K562 (cell line): ENCODE data around the gene DPP8. TPM values are rescaled to one million over a fixed set of nuclear protein-coding genes. Genes with fewer than 3 reads are reported as not detected.
A peak's percentile ranks its signal among the peaks of the same experiment; 100 is the strongest.

Source experiments
- ATF7 ChIP-seq: fragments of 450-650 bp; IDR thresholded peaks from 2 replicates; pipeline ENCODE4 v1.7.1; 2014; ENCODE audit warnings: mild to moderate bottlenecking, moderate library complexity
- CAMTA2 ChIP-seq: fragments of 250-450 bp; sonication (Bioruptor Pico); conservative IDR thresholded peaks from 2 replicates; pipeline ENCODE4 v1.5.1; 2022
- GATAD2A ChIP-seq: fragments of 450-650 bp; IDR thresholded peaks from 2 replicates; pipeline ENCODE4 v1.6.1; 2017
- HMG20B ChIP-seq: fragments of 250-450 bp; sonication (Bioruptor Pico); IDR thresholded peaks from 2 replicates; pipeline ENCODE4 v1.5.0; 2021; ENCODE audit warnings: mild to moderate bottlenecking
- L3MBTL2 ChIP-seq: fragments of 450-650 bp; IDR thresholded peaks from 2 replicates; pipeline ENCODE4 v1.6.1; 2016; ENCODE audit warnings: mild to moderate bottlenecking, moderate library complexity
- MTA2 ChIP-seq: fragments of 450-650 bp; IDR thresholded peaks from 2 replicates; pipeline ENCODE4 v1.6.1; 2016; ENCODE audit warnings: low read depth
- NR2F6 ChIP-seq: fragments of 450-650 bp; formaldehyde crosslinking; IDR thresholded peaks from 2 replicates; pipeline ENCODE4 v1.4.0; 2020; ENCODE audit warnings: mild to moderate bottlenecking
- SMARCA5 ChIP-seq: fragments of 450-650 bp; IDR thresholded peaks from 2 replicates; pipeline ENCODE4 v1.6.1; 2016
- SRSF3 ChIP-seq: fragments of 200-400 bp; formaldehyde crosslinking; IDR thresholded peaks from 2 replicates; pipeline ENCODE4 v1.6.1; 2016; ENCODE audit warnings: mild to moderate bottlenecking, low read length, moderate library complexity; ENCODE audit not compliant: insufficient read depth
- STAG1 ChIP-seq: sonication (generic); formaldehyde crosslinking; IDR thresholded peaks from 2 replicates; pipeline ENCODE4 v1.5.0; 2020; ENCODE audit warnings: missing genetic modification reagents, borderline replicate concordance
- TAF1 ChIP-seq: IDR thresholded peaks from 2 replicates; pipeline ENCODE4 v1.6.1; 2011; ENCODE audit warnings: mild to moderate bottlenecking, low read length, moderate library complexity; ENCODE audit not compliant: insufficient read depth, control insufficient read depth, severe bottlenecking; ENCODE audit errors: extremely low read depth
- ZBTB34 ChIP-seq: fragments of 250-450 bp; sonication (Bioruptor Pico); IDR thresholded peaks from 2 replicates; pipeline ENCODE4 v1.8.0; 2021; ENCODE audit warnings: mild to moderate bottlenecking, moderate library complexity
- ZNF699 ChIP-seq: fragments of 250-450 bp; sonication (Bioruptor Pico); IDR thresholded peaks from 2 replicates; pipeline ENCODE4 v1.8.0; 2021; ENCODE audit warnings: mild to moderate bottlenecking, moderate library complexity; ENCODE audit not compliant: insufficient replicate concordance
- ZNF766 ChIP-seq: fragments of 200-800 bp; sonication (Bioruptor generic); conservative IDR thresholded peaks from 2 replicates; pipeline ENCODE4 v1.6.1; 2016; ENCODE audit warnings: missing genetic modification characterization, missing compliant biosample characterization
- polyA plus RNA-seq, 8 experiments: library from polyadenylated mRNA; depleted of rRNA in 4 of 8; stranded (reverse) in 5 of 8; unstranded in 3 of 8; fragments of >200 nt; fragmentation: Nextera tagmentation in 2 of 8; fragmentation: Illumina TruSeq in 1 of 8; extraction: Ambion mirVana in 2 of 8; extraction: Trizol in 1 of 8; gene quantifications; 2 replicates each; pipeline versions ENCODE4 v1.2.1 to v1.2.3, GENCODE V29; 2011 to 2014; ENCODE audit warnings: inconsistent platforms in 1 of 8, missing spikeins in 1 of 8
- total RNA-seq, 7 experiments: library from RNA; depleted of rRNA in 6 of 7; stranded (reverse); fragments of >200 nt in 6 of 7; fragmentation: Illumina TruSeq in 2 of 7; extraction: Trizol in 2 of 7; gene quantifications; 2 replicates each; pipeline versions ENCODE4 v1.2.1 to v1.2.3, GENCODE V29; 2011 to 2021; ENCODE audit warnings: low replicate concordance in 1 of 7
- TF ChIP-seq, protein P1 (sequence below): fragments of 450-650 bp; IDR thresholded peaks from 2 replicates; pipeline ENCODE4 v1.6.1; 2014; ENCODE audit warnings: low read depth, mild to moderate bottlenecking, moderate library complexity, borderline replicate concordance
- TF ChIP-seq, protein P2 (sequence below): fragments of 450-650 bp; IDR thresholded peaks from 2 replicates; pipeline ENCODE4 v1.6.1; 2017; ENCODE audit warnings: antibody characterized with exemption
- TF ChIP-seq, protein P3 (sequence below): fragments of 250-450 bp; sonication (Bioruptor Pico); IDR thresholded peaks from 2 replicates; pipeline ENCODE4 v1.5.0; 2021
- TF ChIP-seq, protein P4 (sequence below): IDR thresholded peaks from 2 replicates; pipeline ENCODE4 v1.6.1; 2014; ENCODE audit warnings: antibody characterized with exemption
- TF ChIP-seq, protein P5 (sequence below): fragments of 450-650 bp; formaldehyde crosslinking; IDR thresholded peaks from 2 replicates; pipeline ENCODE4 v1.4.0; 2020; ENCODE audit warnings: mild to moderate bottlenecking, mixed read lengths

The DPP8 gene
- total and polyA plus RNA-seq, 9 of the 15 experiments (the other 6 are each of a cell fraction or from before 2014, with no cell fraction given): 5.5 to 36.7 (median 20.7) TPM

DNA sequence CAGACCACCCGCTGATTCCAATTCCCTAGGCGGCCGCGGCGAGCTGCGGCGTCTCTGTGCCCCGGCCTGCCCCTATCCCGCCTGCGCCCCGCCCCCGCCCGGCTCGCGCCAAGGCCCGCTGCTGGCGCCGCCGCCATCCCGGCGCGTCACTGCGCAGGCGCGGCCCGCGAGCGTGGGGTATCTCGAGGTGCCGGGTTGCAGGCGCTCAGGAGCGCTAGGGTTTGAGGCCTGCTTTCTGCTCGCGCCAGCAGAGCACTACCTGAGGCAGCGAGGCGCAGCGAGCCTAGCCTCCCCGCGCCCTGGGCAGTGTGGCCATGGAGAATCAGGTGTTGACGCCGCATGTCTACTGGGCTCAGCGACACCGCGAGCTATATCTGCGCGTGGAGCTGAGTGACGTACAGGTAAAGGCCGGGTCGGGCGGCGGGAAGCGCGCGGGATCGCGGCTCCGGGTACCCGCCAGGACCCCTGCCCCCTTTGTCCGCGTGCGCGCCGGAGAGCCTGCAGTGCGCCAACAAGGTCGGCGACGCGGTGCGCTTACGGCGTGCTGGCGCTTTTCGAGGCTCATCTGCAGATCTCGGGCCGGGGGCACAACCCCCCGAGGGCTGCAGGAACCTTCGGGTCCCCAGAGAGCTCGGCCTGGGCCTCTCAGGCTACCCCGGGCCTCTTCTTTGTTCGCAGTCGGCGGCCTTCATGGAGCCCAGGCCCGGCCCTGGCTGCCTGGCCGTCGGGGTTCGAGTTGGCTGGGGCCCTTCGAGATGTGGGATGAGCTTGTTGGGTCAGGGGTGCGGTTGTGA is 13.0 kb upstream of the DPP8 start, which contains the start of gene HACD3 (continued):
- TF ChIP-seq, protein P1, sequence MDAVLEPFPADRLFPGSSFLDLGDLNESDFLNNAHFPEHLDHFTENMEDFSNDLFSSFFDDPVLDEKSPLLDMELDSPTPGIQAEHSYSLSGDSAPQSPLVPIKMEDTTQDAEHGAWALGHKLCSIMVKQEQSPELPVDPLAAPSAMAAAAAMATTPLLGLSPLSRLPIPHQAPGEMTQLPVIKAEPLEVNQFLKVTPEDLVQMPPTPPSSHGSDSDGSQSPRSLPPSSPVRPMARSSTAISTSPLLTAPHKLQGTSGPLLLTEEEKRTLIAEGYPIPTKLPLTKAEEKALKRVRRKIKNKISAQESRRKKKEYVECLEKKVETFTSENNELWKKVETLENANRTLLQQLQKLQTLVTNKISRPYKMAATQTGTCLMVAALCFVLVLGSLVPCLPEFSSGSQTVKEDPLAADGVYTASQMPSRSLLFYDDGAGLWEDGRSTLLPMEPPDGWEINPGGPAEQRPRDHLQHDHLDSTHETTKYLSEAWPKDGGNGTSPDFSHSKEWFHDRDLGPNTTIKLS: peak; percentile 54; the same call in 1 of the 2 replicates
- TF ChIP-seq STAG1: no peak
- TF ChIP-seq SMARCA5: no peak
- no peak for TF ChIP-seq HMG20B
- no peak for TF ChIP-seq CAMTA2
- TF ChIP-seq ATF7: peak; percentile 57
- TF ChIP-seq, protein P2, sequence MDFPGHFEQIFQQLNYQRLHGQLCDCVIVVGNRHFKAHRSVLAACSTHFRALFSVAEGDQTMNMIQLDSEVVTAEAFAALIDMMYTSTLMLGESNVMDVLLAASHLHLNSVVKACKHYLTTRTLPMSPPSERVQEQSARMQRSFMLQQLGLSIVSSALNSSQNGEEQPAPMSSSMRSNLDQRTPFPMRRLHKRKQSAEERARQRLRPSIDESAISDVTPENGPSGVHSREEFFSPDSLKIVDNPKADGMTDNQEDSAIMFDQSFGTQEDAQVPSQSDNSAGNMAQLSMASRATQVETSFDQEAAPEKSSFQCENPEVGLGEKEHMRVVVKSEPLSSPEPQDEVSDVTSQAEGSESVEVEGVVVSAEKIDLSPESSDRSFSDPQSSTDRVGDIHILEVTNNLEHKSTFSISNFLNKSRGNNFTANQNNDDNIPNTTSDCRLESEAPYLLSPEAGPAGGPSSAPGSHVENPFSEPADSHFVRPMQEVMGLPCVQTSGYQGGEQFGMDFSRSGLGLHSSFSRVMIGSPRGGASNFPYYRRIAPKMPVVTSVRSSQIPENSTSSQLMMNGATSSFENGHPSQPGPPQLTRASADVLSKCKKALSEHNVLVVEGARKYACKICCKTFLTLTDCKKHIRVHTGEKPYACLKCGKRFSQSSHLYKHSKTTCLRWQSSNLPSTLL: no peak
- TF ChIP-seq L3MBTL2: peak; percentile 96
- TF ChIP-seq, protein P3, sequence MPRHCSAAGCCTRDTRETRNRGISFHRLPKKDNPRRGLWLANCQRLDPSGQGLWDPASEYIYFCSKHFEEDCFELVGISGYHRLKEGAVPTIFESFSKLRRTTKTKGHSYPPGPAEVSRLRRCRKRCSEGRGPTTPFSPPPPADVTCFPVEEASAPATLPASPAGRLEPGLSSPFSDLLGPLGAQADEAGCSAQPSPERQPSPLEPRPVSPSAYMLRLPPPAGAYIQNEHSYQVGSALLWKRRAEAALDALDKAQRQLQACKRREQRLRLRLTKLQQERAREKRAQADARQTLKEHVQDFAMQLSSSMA: no peak
- TF ChIP-seq MTA2: no peak
- TF ChIP-seq ZNF766 (CRISPR knock-in tag): no peak
- TF ChIP-seq, protein P4, sequence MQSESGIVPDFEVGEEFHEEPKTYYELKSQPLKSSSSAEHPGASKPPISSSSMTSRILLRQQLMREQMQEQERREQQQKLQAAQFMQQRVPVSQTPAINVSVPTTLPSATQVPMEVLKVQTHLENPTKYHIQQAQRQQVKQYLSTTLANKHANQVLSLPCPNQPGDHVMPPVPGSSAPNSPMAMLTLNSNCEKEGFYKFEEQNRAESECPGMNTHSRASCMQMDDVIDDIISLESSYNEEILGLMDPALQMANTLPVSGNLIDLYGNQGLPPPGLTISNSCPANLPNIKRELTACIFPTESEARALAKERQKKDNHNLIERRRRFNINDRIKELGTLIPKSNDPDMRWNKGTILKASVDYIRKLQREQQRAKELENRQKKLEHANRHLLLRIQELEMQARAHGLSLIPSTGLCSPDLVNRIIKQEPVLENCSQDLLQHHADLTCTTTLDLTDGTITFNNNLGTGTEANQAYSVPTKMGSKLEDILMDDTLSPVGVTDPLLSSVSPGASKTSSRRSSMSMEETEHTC: no peak
- no peak for TF ChIP-seq ZBTB34 (CRISPR knock-in tag)
- TF ChIP-seq, protein P5, sequence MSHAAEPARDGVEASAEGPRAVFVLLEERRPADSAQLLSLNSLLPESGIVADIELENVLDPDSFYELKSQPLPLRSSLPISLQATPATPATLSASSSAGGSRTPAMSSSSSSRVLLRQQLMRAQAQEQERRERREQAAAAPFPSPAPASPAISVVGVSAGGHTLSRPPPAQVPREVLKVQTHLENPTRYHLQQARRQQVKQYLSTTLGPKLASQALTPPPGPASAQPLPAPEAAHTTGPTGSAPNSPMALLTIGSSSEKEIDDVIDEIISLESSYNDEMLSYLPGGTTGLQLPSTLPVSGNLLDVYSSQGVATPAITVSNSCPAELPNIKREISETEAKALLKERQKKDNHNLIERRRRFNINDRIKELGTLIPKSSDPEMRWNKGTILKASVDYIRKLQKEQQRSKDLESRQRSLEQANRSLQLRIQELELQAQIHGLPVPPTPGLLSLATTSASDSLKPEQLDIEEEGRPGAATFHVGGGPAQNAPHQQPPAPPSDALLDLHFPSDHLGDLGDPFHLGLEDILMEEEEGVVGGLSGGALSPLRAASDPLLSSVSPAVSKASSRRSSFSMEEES: no peak
- TF ChIP-seq NR2F6 (CRISPR knock-in tag): no peak
- TF ChIP-seq GATAD2A: 0 out of 2 replicates have a peak, but pooled peaks have one; percentile 6
- no peak for TF ChIP-seq SRSF3
- TF ChIP-seq TAF1: peak; percentile 59
- no peak for TF ChIP-seq ZNF699 (CRISPR knock-in tag)
